ENCODE measurements around the gene GJB2.

GRCh38 chr13:20198781-20199180 is 6.0 kb upstream of the GJB2 start:
- TF ChIP-seq CTCF (IDR thresholded peaks at IDR 0.05), result no peak
- no peak for TF ChIP-seq POLR2A (IDR thresholded peaks at IDR 0.05)
- TF ChIP-seq POLR2AphosphoS5 (IDR thresholded peaks at IDR 0.05), result no peak
